DND-41 (cell line): ENCODE results near the gene ANKRD33.
"Not testable (repeated sequence)": the region's sequence is repeated elsewhere in the genome, so short reads cannot be mapped to it uniquely, and the experiment has no call there.

ENCODE experiments used
- ATAC-seq: fragments of 200-7000 bp; cut with Tn5 transposase; 3 replicates; pipeline ENCODE4 v1.9.1; 2021; ENCODE audit warnings: low read depth; ENCODE audit not compliant: insufficient read depth
- DNase-seq: peaks from one replicate; pipeline ENCODE4 v3.0.0-alpha.2; 2020
- H2AFZ ChIP-seq: 2 replicates; pipeline ENCODE4 v1.6.0; 2012; ENCODE audit warnings: low read depth, low read length
- H3K27ac ChIP-seq: 2 replicates; pipeline ENCODE4 v1.5.1; 2012; ENCODE audit warnings: low read length, inconsistent platforms
- H3K27me3 ChIP-seq: fragments of 200-600 bp; sonication (generic); 2 replicates; pipeline ENCODE4 v1.6.0; 2012; ENCODE audit warnings: low read length, mild to moderate bottlenecking, inconsistent platforms; ENCODE audit not compliant: insufficient read depth, poor library complexity
- H3K36me3 ChIP-seq: 2 replicates; pipeline ENCODE4 v1.5.1; 2012; ENCODE audit warnings: low read length, inconsistent platforms; ENCODE audit not compliant: insufficient read depth
- H3K4me1 ChIP-seq: 2 replicates; pipeline ENCODE4 v1.5.1; 2012; ENCODE audit warnings: mild to moderate bottlenecking, low read length; ENCODE audit not compliant: insufficient read depth
- H3K4me2 ChIP-seq: 2 replicates; pipeline ENCODE4 v1.6.0; 2012; ENCODE audit warnings: mild to moderate bottlenecking, moderate library complexity, low read length, inconsistent platforms; ENCODE audit not compliant: insufficient read depth
- H3K4me3 ChIP-seq, 2 experiments: fragments of 200-600 bp in 1 of 2; shearing (Covaris generic) in 1 of 2; 2 replicates each; pipeline ENCODE4 v1.5.1; 2012 to 2016; ENCODE audit warnings: inconsistent platforms in 2 of 2, low read length in 2 of 2, mild to moderate bottlenecking in 2 of 2, low read depth in 1 of 2, moderate library complexity in 1 of 2
- H3K79me2 ChIP-seq: 2 replicates; pipeline ENCODE4 v1.6.0; 2012; ENCODE audit warnings: low read length, inconsistent platforms; ENCODE audit not compliant: insufficient read depth
- H3K9ac ChIP-seq: 2 replicates; pipeline ENCODE4 v1.6.0; 2012; ENCODE audit warnings: low read depth, mild to moderate bottlenecking, inconsistent platforms, low read length, moderate library complexity
- H3K9me3 ChIP-seq: 2 replicates; pipeline ENCODE4 v1.5.1; 2012; ENCODE audit warnings: low read length, moderate library complexity, mild to moderate bottlenecking, inconsistent platforms; ENCODE audit not compliant: insufficient read depth, severe bottlenecking
- H4K20me1 ChIP-seq: 2 replicates; pipeline ENCODE4 v1.6.0; 2012; ENCODE audit warnings: low read length; ENCODE audit not compliant: insufficient read depth
- CTCF ChIP-seq: IDR thresholded peaks from 2 replicates; pipeline ENCODE4 v1.5.1; 2012; ENCODE audit warnings: borderline replicate concordance, low read length, moderate library complexity, mild to moderate bottlenecking; ENCODE audit not compliant: poor library complexity, severe bottlenecking; ENCODE audit errors: extremely low read depth
- EZH2 ChIP-seq: IDR thresholded peaks from 3 replicates; pipeline ENCODE4 v1.6.1; 2012; ENCODE audit warnings: borderline replicate concordance, low read depth, mild to moderate bottlenecking, moderate library complexity, low read length, inconsistent platforms; ENCODE audit not compliant: severe bottlenecking

The ANKRD33 gene

GRCh38 chr12:51884676-51885229, 3.1 kb upstream of the ANKRD33 start:
- Histone ChIP-seq H2AFZ (peak overlapping the region; percentile 70; the same call in 1 of the 2 replicates), H3K27me3 (no peaks in the 10 kb centered on the region), H3K4me3 (no peak overlapping the region), H3K9ac (no peak overlapping the region), H3K79me2 (no peaks in the 10 kb centered on the region), H3K4me2 (no peak overlapping the region), H4K20me1 (no peaks in the 10 kb centered on the region), H3K4me1 (peaks cover 11% of the 10 kb centered on the region), H3K9me3 (peaks cover 1% of the 10 kb centered on the region), H3K36me3 (no peaks in the 10 kb centered on the region), H3K27ac (no peak overlapping the region)
- DNase-seq = no peak
- no peak for TF ChIP-seq EZH2
- no peak for TF ChIP-seq CTCF
- ATAC-seq = no peak

- H3K4me1 ChIP-seq = peaks cover 11% of the 10 kb centered on the region
- H3K4me3 ChIP-seq, H3K9ac ChIP-seq, DNase-seq, H3K79me2 ChIP-seq, H3K36me3 ChIP-seq, H3K27me3 ChIP-seq, H3K9me3 ChIP-seq, ATAC-seq, H4K20me1 ChIP-seq: not testable (repeated sequence)
- H3K27ac ChIP-seq = peak overlapping the region; percentile 49; the same call in 1 of the 2 replicates
- peak overlapping the region; percentile 70 for H2AFZ ChIP-seq
- H3K4me2 ChIP-seq = peak overlapping the region; percentile 9; the same call in 1 of the 2 replicates
Observed at GRCh38 chr12:51885294-51886020, 2.4 kb upstream of the ANKRD33 start.

- Histone ChIP-seq H3K4me1 (peaks cover 11% of the 10 kb centered on the region), H3K4me2 (peak overlapping the region; percentile 9), H3K27ac (peak overlapping the region; percentile 49), H3K9me3 (peaks cover 1% of the 10 kb centered on the region), H2AFZ (peak overlapping the region; percentile 70), H3K9ac (no peak overlapping the region), H3K4me3 (no peak overlapping the region), H3K79me2 (no peaks in the 10 kb centered on the region), H3K36me3 (no peaks in the 10 kb centered on the region), H3K27me3 (no peaks in the 10 kb centered on the region), H4K20me1 (no peaks in the 10 kb centered on the region)
- DNase-seq = peak; percentile 61
- ATAC-seq = peak; percentile 96
- TF ChIP-seq EZH2 = no peak
- no peak for TF ChIP-seq CTCF
Observed at GRCh38 chr12:51886021-51886710, 1.7 kb upstream of the ANKRD33 start.
